Measurements from ENCODE around the gene HPS3.
A peak's percentile ranks its signal among the peaks of the same experiment; 100 is the strongest.
"Not testable (repeated sequence)": the region's sequence is repeated elsewhere in the genome, so short reads cannot be mapped to it uniquely, and the experiment has no call there.

Gene HPS3, protein sequence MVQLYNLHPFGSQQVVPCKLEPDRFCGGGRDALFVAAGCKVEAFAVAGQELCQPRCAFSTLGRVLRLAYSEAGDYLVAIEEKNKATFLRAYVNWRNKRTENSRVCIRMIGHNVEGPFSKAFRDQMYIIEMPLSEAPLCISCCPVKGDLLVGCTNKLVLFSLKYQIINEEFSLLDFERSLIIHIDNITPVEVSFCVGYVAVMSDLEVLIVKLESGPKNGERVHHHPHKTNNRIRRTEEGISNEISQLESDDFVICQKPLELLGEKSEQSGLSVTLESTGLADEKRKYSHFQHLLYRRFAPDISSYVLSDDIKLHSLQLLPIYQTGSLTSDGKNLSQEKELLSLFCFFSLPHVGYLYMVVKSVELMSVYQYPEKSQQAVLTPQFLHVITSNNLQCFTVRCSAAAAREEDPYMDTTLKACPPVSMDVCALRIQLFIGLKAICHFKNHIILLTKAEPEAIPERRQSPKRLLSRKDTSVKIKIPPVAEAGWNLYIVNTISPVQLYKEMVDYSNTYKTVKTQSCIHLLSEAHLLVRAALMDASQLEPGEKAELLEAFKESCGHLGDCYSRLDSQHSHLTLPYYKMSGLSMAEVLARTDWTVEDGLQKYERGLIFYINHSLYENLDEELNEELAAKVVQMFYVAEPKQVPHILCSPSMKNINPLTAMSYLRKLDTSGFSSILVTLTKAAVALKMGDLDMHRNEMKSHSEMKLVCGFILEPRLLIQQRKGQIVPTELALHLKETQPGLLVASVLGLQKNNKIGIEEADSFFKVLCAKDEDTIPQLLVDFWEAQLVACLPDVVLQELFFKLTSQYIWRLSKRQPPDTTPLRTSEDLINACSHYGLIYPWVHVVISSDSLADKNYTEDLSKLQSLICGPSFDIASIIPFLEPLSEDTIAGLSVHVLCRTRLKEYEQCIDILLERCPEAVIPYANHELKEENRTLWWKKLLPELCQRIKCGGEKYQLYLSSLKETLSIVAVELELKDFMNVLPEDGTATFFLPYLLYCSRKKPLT

GRCh38 chr3:149129326-149130205 lies at the start of gene HPS3:
Gene HPS3 (plus strand): TSS chr3:149129638. CDS start chr3:149129724, 86 bp downstream.
- peak; percentile 56 for DNase-seq

GRCh38 chr3:149080011-149080698 lies 49.3 kb upstream of the HPS3 start:
- DNase-seq = no peak

- DNase-seq = no peak
Measured at GRCh38 chr3:149080699-149081091, 48.7 kb upstream of the HPS3 start.

- DNase-seq = no peak
Measured at GRCh38 chr3:149081772-149082171, 47.7 kb upstream of the HPS3 start.

- no peak for DNase-seq
Measured at GRCh38 chr3:149085828-149086231, 43.6 kb upstream of the HPS3 start.

DNA sequence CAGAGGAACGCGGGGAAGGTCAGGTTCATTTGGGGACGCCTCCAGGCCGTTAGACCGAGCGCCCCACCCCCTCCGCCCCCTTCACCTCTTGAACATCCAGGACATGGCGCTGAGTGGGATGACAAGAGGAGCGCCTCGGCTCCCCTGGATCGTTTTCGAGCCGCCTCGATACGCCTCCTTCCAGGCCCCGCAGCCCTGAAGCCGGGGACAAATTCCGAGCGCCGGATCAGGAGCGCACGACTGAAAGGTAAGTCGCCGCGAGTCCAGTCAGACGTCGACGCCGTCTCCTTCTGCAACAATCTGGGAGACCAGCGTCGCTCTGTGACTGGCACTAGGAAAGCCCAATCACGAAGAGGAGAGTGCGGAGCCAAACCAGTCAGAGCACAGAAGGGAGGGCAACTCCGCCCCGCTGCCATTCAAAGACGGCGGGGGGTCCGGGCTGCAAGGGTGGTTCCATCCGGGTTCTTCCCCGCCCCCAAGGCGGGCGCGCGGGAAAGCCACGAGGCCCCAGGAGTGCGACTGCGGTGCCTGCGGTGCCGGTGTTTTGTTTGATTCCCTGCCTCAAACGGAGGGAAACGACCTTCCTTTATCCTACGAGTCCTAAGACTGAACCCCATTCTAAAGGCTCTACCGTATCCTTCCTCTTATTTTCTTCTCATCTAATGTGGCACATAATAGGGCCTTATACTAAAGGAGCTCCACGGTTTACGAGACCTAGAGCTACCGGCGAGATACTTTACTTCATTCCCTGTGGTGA lies 43.0 kb upstream of the HPS3 start, which contains the start of gene HLTF:
HLTF (minus strand) TSS at position 302 of the 757 bp plus-strand sequence; CDS start at position 105, 197 bp downstream.
- DNase-seq = peak; percentile 96

GRCh38 chr3:149087208-149087607 lies 42.2 kb upstream of the HPS3 start:
- no peak for DNase-seq

- no peak for DNase-seq
Measured at GRCh38 chr3:149089395-149089794, 40.0 kb upstream of the HPS3 start.

- DNase-seq = no peak
Measured at GRCh38 chr3:149090461-149090860, 39.0 kb upstream of the HPS3 start.

DNA sequence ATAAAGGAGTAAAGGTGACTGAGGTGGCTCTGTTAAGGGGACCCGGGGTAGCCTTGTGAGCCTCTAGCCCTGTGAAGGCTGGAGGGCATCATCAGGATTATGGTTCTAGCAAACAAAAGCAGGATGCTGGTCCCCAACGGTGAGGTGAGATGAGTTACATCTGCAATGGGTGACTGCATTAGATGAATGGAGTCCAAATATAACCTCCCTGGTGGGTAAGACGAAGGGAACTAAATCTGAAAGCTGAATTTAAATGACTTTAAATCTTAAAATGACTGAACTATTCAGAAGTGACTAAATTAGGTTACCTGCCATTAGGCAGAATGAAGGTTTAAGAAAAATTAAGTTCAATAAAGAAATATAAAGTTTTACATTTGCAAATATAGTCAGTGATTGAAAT lies 38.5 kb upstream of the HPS3 start:
- DNase-seq = no peak

- DNase-seq = no peak
Measured at GRCh38 chr3:149091983-149092382, 37.5 kb upstream of the HPS3 start.

DNA sequence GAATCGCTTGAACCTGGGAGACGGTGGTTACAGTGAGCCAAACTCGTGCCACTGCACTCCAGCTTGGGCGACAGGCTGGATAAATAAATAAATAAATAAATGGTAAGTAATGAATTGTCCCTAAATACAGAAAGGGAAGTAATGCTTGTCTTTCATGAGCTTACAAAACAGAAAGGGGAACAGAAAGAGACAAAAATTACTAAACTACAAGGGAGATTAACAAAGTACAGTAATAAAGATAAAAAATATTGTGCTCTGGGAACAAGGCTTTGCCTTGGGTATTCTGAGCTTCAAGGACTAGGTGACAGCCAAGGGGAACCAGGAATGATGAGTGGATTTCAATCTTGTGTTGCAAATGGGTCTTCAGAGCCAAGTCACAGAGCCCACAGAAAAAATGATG lies 34.0 kb upstream of the HPS3 start:
- no peak for DNase-seq

GRCh38 chr3:149097987-149098386 lies 31.5 kb upstream of the HPS3 start:
- DNase-seq = not testable (repeated sequence)

DNA sequence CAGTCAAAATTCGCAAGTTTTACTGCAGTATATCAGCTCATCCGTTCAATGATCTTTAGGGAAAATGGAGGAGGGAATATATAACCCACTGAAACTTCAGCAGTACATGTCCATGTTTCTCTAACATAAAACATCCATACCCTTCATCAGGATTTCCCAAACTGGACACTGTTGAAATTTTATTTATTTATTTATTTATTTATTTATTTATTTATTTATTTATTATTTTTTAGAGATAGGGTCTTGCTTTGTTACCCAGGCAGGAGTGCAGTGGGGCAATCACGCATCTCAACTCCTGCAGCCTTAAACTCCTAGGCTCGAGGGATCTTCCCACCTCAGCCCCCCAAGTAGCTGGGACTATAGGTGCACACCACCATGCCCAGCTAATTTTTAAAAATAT lies 28.3 kb upstream of the HPS3 start:
- DNase-seq = no peak

GRCh38 chr3:149101641-149102040 lies 27.8 kb upstream of the HPS3 start:
- no peak for DNase-seq

DNA sequence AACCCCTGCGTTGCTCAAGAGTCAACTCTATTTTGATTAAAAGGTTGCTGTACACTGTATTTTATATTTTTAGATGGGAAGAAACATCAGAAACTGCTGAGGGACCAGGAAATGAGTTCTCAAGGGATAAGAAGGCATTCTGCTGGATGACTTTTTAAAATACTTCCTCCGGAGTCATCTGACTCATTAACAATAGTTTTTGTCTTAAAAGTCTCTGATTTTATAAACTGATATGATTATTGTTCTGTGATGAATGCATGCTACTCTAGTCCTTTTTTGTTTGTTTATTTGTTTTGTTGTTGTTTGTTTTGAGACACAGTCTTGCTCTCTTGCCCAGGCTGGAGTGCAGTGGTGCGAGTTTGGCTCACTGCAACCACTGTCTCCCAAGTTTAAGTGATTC lies 25.0 kb upstream of the HPS3 start:
- no peak for DNase-seq

DNA sequence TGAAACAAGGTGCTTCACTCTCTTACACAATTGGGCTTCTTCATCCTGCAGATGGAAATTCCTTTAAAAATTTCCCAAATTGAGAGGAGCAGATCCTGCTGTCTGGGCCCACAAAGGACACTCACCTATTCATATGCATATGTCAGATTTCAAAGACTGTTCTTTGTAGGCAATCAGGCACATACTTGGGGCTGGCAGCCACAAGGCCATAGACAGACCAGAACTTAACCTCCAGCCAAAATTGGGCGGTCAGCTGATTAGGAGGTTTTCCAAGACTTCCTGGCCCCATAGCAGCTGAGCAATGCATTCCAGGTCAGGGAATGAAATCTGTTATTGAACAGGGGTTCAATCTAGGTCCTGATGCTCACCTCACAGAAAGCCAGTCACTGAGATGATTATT lies 15.0 kb upstream of the HPS3 start:
- no peak for DNase-seq

GRCh38 chr3:149115114-149115513 lies 14.3 kb upstream of the HPS3 start:
- no peak for DNase-seq

DNA sequence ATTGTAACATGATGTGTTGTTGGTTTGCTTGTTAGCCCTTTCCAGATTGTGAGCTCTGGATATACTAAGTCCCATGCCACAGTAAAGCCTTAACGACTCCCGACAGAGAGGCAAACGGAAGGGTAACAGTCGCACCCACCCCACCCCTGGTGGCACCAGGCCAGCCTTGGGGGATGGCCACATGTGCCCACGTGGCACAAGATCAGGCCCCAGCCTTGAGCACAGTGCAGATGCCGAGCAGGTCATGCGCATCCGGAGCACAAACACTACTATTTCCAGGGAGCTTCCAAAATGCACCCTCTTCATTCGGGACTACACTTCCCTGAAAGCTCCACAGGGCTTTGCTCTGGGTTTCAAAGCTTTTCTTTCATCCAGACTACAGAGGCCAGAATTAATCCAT lies 10.7 kb upstream of the HPS3 start:
- DNase-seq = no peak

- no peak for DNase-seq
Measured at GRCh38 chr3:149119466-149119865, 10.0 kb upstream of the HPS3 start.
